Measurements from ENCODE around the gene CEPT1.

DNA sequence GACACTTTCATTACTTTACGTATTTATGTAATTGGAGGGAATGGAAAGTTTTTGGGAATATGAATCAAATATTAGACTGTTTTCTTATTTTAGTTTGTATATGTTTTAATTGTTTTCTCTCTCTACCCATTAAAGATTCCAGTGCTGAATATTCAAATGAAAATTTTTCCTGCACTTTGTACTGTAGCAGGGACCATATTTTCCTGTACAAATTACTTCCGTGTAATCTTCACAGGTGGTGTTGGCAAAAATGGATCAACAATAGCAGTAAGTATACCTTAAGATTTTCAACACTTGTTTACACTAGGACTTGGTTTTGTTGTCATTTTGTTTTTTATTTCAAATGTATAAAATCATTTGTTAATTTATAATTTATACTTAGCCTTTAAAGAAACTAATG lies 42.0 kb downstream of the CEPT1 start:
- TF ChIP-seq, protein P1, sequence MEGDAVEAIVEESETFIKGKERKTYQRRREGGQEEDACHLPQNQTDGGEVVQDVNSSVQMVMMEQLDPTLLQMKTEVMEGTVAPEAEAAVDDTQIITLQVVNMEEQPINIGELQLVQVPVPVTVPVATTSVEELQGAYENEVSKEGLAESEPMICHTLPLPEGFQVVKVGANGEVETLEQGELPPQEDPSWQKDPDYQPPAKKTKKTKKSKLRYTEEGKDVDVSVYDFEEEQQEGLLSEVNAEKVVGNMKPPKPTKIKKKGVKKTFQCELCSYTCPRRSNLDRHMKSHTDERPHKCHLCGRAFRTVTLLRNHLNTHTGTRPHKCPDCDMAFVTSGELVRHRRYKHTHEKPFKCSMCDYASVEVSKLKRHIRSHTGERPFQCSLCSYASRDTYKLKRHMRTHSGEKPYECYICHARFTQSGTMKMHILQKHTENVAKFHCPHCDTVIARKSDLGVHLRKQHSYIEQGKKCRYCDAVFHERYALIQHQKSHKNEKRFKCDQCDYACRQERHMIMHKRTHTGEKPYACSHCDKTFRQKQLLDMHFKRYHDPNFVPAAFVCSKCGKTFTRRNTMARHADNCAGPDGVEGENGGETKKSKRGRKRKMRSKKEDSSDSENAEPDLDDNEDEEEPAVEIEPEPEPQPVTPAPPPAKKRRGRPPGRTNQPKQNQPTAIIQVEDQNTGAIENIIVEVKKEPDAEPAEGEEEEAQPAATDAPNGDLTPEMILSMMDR (IDR thresholded peaks at IDR 0.05; ENCODE audit: poor library complexity) = no peak
- TF ChIP-seq EZH2 (IDR thresholded peaks at IDR 0.05; ENCODE audit: borderline replicate concordance) = no peak

All from hepatocyte (in vitro differentiated cells).